HG03060 (cell line): Measurements from ENCODE around the gene FBXO30.

Experiments used
- ATAC-seq: cut with Tn5 transposase; IDR thresholded peaks from one replicate; pipeline ENCODE4 v1.9.1; 2021; ENCODE audit warnings: low read depth, moderate number of reproducible peaks; ENCODE audit not compliant: unreplicated experiment

FBXO30 gene

GRCh38 chr6:145814501-145815308 is at the start of gene FBXO30:
Gene FBXO30, minus strand, starts transcription at chr6:145814795. Its CDS starts 8,390 bp downstream, at chr6:145806405.
- peak; percentile 29 for ATAC-seq

DNA sequence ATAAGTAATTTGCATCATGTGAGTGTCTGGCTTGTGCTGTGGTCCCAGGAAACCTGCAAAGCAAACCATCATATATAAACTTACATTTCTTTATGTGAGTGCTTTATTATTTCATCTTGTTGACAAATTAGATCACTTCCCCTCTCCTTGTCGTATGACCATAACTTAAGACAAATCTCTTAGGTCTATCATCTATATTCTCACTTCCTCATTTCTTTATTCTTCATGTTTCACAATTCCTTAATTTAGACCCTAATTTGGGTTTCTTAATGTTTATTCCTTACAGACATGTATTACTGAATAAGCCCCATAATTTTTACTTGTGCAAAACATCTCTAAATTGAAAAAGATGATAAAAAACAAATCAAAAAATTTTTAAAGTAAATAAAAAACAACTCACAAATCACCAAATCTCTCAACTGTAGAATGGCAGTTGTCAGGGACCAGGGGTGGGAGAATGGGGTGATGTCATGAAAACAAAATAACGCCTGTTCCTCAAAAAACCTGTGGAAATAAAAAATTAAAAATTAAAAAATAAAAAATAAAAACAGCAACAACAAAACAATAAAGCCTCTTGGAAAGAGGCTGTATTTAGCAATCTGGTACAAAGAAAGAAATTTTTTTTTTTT is 49.5 kb upstream of the FBXO30 start:
- peak; percentile 38 for ATAC-seq

DNA sequence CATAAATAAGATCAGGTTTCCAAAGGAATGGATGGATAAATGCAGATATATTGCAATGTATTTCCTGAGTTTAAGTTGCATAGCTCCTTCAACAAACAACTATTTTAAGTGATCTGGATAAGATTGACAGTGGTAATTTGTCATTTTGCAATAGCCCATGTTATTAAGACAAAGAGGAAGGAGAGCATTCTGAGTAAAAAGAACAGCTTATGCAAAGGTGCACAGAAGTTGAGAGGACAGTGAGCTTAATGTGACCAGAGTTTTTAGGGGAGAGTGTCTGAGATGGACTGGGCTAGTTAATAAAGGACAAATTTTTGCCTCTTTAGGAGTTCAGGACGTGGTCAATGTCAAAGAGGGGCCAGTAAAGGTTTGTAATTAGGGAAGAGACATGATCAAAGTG is 48.8 kb upstream of the FBXO30 start:
- no peak for ATAC-seq

DNA sequence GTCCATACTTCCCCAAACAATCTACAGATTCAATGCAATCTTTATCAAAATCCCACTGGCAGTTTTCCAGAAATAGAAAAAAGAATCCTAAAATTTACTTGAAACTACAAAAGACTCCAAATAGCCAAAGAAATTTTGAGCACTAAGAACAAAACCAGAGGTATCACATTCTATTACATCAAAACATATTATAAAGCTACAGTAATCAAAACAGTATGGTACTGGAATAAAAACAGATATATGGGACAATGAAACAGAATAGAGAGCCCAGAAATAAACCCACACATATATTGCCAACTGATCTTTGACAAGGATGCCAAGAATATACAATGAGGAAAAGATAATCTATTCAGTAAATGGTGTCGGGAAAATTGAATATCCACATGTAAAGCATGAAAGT is 46.0 kb upstream of the FBXO30 start:
- no peak for ATAC-seq

DNA sequence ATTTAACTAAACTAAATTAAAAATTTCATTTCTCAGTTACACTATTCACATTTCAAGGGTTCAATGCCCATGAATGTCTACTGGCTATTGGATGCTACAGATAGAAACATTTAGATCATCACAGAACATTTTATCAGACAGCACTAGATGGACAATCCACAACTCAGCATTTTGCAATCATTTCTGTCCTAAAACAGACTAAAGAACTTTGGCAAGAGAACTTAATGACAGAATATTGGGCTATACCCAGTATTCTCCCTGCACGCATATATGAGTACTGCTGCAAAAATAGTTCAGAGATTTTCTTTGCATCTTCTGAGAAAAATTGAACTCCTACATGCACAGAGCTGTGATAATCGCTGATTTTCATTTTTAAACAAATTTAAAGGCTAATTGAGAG is 36.1 kb upstream of the FBXO30 start:
- no peak for ATAC-seq

GRCh38 chr6:145848541-145848940 is 33.9 kb upstream of the FBXO30 start:
- ATAC-seq, result no peak

- no peak for ATAC-seq
Observed at GRCh38 chr6:145845557-145845956, 31.0 kb upstream of the FBXO30 start.

GRCh38 chr6:145844933-145845540 is 30.4 kb upstream of the FBXO30 start:
- no peak for ATAC-seq

DNA sequence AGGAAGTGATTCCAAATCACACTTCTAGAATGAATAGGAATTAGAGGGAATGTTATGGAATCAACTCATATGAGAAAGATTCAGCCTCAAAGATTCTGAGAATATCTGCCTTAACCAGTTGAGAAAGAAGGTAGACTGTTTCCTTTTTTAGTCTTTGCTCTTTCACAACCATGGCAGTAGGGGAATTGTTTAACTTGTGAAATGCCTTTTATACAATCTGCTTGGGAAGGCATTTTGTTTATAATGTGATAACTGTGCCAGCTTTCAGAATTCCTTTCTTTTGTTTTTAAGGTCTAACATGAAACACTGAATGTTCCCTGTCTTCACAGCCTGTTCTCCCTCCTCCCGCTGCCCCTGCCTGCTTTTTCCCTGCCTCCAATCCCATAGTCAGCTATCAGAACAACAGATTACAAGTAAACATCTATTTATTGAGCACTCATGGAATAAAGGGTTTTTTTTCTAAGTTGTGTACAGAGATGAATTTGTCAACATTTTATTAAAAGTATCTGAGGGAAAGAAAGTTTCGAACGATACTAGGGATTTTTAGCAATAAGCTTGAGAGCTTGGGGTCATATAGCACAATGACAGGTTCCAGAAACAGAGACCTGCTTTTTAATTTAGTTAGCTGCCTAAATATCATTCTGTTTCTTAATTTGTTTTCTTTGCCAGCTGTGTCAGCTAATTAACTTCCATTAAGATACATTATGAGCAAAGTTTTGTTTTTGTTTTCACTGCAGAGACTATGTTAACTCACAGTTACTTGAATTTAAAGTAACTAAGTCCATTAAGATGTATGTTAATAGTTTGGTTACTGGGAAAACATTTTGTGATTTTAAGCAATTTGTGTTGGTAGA is 28.3 kb upstream of the FBXO30 start:
- no peak for ATAC-seq

GRCh38 chr6:145841668-145842067 is 27.1 kb upstream of the FBXO30 start:
- ATAC-seq, result no peak

DNA sequence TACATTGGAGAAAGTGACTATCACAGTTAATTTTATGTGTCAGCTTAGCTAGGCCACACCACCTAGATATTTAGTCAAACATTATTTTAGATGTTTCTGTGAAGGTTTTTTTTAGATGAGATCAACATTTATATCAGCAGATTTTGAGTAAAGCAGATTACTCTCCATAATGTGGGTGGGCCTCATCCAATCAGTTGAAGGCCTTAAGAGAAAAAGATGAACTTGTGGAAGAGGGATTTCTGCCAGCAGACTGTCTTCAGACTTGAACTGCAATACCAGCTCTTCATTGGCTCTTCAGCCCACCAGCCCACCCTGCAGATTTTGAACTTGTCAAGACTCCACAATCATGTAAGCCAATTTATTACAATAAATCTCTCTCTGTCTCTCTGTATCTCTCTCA is 25.1 kb upstream of the FBXO30 start:
- no peak for ATAC-seq

DNA sequence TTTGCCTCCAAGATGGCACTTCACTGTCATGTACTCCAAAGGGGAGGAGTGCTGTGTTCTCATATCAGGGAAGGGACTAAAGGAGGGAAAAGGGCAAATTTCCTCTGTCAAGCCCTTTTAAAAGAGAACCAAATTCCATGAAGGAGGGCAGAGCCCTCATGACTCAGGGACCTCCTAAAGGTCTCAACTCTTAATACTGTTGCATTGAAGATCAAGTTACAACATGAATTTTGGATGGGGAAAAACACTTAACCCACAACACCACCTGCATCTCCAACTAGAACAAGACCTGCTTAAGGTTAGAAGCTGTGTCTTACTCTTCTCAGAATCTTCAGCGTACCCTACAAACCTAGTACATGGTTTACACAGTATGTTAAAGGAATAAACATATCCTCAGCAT is 23.7 kb upstream of the FBXO30 start:
- no peak for ATAC-seq

DNA sequence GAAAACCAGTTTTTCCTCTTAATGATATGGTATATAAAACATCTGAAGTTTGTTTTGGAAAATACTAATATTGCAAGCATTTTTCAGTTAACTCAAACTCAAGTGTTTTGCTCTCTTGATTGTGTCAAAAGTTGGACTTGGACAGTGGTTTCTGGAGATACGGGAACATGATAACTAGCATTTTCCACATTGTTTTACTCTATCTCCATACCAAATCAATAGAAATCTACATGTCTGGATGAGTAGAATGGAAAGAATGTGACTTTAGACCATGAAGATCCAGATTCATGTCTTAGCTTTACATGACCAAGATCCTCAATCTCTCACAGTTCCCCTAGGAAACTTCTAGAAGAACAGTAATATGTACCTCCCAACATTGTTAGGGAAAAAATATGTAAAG is 22.2 kb upstream of the FBXO30 start:
- no peak for ATAC-seq

- no peak for ATAC-seq
Observed at GRCh38 chr6:145836170-145836569, 21.6 kb upstream of the FBXO30 start.

- ATAC-seq, result no peak
Observed at GRCh38 chr6:145830612-145831011, 16.0 kb upstream of the FBXO30 start.

DNA sequence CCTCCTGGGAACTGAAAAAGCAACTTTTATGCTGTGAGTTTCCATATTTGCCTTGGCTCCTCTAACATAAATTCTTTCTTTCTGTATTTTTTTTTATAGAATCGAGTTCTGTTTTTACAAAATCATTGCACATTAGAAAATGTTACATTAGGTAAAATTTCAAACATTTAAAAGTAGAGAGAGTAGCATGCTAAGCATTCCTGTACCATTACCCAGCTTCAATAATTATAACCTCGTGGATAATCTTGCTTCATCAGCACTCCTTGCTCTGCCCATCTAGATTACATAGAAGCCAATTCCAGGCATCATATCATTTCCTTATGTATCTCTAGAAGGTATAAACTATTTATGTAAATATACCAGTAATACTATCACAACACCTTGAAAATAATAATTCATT is 15.4 kb upstream of the FBXO30 start:
- ATAC-seq, result no peak

GRCh38 chr6:145829102-145829501 is 14.5 kb upstream of the FBXO30 start:
- ATAC-seq, result no peak

- no peak for ATAC-seq
Observed at GRCh38 chr6:145824344-145824743, 9.7 kb upstream of the FBXO30 start.

- no peak for ATAC-seq
Observed at GRCh38 chr6:145823328-145823944, 8.8 kb upstream of the FBXO30 start.

DNA sequence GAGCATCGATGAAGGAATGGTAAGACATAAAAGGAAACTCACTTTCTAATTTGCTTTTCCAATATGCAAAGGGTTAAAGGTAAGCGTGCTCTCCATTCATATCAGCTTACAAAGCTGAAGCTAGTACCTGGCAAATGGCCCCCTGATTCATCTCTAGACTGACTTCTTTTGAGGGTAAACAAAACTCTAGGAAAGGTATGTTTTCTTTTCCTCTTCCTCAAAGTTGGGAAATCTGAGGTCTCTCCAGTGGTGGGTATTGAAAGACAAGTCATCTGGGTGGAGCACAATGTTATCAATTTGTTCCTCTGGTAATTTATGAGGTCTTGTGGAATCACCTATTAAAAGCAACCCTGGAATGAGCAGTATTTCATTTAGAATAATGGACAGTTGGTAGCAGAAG is 7.9 kb upstream of the FBXO30 start:
- no peak for ATAC-seq
